ENCODE data around the gene WASF2.
"Not testable (repeated sequence)": the region's sequence is repeated elsewhere in the genome, so short reads cannot be mapped to it uniquely, and the experiment has no call there.

WASF2 gene

DNA sequence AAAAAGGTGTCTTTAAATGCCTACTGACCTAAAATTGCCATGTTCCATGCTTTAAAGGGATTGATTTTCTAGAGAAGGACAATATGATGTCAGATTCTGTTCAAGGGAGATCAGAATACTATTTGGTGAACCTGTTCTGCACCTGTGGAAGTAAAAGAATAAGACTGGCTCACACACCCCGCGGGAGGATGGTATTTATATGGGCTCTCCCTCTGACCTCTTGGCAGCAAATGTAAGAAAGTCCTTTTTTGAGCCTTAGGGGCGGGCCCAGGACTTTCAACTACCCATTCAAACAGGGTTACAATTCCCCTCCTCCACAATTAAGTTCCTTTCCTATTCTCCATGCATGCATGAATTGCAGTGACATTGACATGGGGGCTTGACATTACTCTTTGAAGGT lies 42.1 kb downstream of the WASF2 start:
- DNase-seq: no peak

DNA sequence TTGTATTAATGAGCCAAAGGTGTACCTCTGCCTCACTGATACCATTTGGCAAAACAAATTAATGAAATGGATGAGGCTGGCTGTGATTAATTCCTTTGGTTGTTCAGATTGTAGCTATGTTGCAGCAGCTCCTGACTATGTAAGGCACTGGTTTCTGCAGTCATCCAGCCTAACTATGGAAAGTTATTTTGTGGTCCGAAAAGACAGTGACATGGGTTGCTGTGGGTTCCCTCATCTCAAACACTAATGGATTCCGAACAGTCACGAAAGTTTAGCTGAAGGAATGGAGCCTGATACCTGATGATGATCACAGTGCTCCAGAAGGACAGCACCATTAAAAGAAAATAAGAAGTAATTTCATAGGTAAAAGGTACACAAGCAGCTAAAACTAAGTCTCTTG lies 42.6 kb downstream of the WASF2 start:
- no peak for DNase-seq

GRCh38 chr1:27446496-27447020 lies 43.4 kb downstream of the WASF2 start:
- no peak for DNase-seq

DNA sequence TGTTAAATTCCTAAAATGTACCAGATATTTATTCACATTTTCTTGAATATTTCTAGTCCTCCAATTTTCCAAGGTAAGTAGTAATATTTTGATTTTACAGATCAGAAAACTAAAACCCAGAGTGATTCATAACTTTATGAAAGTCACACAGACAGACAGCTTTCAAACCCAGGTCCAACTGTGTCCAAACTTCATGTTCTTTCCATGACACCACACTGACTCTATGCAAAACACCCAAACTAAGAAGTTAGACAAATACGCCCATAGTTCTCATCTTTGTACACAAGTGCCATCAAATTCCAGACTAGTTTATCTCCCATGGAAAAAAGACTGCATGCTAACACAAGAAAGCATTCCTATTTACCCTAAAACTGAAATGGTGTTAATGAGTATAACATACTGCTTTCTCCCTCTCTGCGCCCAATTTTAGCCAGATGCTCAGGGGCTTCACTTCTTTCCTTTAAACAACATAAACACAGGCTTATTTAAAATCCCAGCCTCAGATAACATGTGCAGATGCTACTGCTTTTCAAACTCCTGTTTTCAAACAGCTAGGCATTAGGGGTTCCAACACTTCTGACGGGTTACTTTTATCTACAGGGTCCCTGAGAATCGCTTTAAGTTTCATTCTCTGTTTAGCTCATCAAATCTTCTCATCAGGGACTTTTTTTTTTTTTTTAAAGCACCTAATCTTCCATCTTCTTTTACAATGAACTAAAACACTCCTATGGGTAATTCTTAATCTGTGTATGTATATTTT lies 44.6 kb downstream of the WASF2 start:
- DNase-seq: no peak

DNA sequence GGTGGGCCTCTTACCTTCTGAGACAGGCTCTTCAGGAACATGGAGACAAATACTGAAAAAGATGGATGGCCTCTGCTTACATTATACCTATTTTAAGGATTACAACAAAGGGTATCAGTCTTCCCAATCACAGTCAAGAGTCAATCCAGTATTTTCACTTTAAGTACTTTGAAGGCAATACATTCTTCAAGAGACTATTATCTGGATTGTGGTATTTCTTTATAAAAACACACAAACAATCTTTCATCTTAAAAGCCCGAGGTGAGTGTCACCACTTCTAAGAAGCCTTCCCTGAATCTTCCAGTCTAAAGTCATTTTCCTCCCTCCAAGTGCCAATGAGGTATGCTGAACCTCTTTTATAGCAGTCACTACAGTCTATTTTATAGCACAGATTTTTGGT lies 45.3 kb downstream of the WASF2 start:
- no peak for DNase-seq

GRCh38 chr1:27439150-27439549 lies 50.8 kb downstream of the WASF2 start:
- DNase-seq: no peak

DNA sequence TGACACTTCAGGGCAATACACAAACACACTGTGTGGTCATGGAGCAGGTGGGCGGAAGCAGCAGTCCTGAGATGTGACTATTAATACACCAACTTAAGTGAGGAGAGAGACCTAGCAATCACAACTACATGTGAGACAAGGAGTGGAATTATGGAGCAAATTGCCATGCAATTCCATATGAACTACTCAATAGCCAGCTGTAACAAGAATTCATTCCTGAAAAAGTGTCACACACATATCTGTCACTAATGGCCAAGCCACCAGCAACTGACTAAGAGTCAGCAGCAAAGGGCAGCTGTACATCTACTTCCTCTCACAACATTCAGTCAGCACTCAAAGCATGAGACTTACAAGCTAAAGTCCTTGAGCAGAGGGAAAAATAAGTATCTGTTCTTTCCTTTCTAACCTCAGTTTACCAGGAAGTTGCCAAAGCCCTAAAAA lies 51.3 kb downstream of the WASF2 start:
- DNase-seq: no peak

GRCh38 chr1:27436204-27437159 lies 53.5 kb downstream of the WASF2 start:
- no peak for DNase-seq

DNA sequence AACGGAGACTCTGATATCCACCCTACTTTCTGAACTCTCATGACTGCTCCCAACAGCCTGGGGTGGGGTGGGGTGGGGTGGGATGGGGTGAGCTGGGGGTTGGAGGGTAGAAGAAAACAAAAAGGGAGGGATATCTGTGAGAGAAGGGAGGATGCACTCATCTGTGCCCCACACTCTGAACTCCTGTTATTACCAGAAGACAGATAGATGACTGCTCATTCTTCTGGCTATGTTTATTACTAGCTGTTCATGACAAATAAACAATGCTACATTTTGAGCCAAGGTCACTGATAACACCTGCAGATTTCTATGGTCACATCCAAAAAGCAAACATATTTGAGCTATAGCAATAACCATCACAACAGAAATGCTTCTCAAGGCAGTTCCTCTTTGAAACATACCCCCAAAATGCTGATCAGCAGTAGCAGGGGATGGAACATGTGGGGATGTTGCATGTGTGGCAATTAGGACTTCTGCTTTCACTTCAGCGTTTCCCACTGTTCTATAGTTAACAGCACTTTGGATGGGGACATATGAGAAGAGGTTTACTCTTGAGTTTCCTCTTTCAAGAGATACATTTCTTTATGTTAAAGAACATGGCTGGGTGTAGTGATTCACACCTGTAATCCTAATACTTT lies 54.3 kb downstream of the WASF2 start:
- no peak for DNase-seq

- no peak for DNase-seq
These were observed 56.3 kb downstream of the WASF2 start for GRCh38 chr1:27433706-27434105.

GRCh38 chr1:27432725-27433124 lies 57.2 kb downstream of the WASF2 start:
- DNase-seq: not testable (repeated sequence)

DNA sequence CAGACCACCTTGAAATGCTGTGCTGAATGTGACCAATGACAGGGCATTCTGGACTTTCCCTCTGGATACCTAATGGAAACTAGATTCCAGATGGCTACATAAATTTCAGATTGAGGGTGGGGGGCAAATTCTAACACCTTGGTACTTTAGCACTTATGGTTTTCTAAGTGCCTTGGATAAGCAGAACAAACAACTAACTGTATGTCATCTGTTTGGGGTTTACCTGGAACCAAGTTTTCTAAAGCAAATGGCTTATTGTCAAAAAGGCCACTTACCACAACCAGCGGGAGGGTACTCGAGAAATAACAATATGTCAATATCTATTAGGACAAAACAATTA lies 58.4 kb downstream of the WASF2 start:
- no peak for DNase-seq

GRCh38 chr1:27430903-27431600 lies 58.9 kb downstream of the WASF2 start:
- no peak for DNase-seq

DNA sequence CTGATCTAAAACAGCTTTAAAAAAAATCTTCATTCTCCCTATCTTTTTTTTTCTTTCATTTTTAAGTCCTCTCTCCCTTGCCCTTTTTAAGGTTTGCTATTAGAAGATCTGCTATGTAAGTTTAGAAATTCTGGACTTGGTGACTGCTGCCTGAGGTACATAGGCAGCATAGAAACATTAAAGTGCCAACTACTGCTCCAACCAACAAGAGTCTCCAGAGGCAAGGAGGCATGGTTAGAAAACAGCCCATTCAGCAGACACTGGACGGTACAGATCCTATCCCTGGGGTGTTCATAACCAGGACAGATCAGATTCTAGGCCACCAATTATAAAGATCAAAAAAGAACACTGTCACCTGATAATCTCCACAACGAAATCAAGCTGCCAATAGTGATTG lies 60.9 kb downstream of the WASF2 start:
- no peak for DNase-seq

DNA sequence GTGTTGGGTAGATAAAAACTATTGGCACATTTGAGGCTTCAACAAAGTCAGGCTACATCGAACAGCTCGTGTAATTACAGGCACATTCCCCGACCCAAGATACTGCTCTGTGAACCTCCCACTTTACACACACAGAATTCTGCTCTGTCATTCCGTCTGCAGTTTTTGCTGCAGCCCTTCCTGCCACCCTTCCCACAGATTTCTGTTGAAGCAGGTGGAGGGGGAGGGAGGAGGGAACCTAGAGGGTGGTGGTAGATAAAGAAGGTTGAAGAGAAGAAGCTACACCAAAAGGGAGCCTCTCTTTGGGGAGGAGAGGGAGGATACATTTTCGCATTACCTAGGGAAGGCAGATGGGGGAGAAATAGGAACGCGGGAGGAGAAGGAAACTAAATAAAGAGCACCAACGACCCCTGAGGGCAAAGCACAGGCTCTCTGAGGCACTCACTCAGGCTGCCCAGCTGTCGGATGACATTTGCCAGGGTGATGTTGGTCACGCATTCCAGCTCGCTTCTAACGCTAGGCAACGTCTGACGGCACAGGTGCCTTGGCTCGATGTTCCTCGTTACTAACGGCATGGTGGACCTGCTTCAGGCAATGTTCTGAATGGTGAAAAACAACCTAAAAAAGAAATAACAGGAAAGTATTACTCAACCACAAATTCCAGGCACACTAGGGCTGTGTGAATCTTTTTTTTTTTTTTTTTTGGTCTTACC lies 61.5 kb downstream of the WASF2 start:
- DNase-seq: no peak

DNA sequence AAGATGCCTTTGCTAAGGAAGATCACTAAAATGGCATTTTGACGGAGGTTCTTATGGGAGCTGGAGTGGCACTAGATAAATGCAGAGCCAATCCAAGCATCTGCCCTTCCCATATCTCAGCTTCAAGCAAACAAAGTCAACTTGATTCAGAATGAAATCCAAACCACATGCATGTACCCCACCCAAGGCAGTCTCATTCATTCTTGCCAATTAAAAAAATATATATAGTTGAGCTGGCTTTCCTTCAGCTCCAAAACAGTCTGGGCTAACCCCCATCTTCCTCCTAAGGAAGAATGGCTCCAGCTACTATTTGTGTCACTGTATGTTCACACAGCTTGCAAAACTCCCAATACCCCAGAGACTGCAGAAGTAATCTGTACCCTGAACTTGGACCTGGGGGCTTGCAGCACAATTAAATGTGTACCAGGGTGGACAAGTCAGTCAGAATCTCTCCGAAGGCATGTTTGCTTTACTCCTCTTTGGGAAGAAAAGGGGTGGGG lies 62.1 kb downstream of the WASF2 start:
- DNase-seq: no peak

DNA sequence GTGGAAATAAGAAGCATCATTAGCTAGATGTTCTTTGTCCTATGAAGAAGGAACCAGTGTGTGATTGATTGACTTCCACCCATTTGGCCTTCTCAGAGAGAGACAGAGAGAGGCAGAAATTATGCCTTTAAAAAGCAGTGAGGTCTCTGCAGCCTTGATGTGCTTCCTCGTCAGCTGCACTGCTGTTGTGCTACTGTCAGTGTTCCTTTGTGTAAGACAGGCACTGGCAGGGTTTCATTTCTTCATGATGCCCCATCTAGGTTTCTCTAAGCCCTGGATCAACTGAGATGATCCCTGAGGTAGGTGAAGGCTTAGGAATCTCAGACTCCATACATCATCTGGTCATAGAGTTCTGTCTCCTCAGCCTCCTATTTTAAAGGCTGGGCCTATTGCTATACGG lies 62.6 kb downstream of the WASF2 start:
- no peak for DNase-seq

DNA sequence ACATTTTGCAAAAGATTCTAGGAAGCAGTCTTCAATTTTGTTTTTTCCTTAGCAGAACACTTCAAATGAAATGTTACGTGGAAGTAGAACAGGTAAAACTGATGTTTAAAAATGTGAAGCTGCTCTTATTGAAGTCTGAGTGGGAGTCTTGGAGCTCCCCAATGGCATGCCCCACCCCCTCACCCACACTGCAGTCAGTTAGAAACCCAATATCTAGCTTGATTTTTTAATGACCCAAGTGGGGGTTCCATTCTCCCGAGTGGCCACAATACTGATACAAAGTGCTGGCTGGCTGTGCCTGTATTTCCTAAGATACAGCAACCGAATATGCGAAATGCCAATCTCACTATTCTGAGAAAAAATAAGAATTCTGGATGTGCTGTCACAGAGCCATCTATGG lies 66.3 kb downstream of the WASF2 start:
- no peak for DNase-seq

GRCh38 chr1:27418326-27419185 lies 71.4 kb downstream of the WASF2 start:
- no peak for DNase-seq

GRCh38 chr1:27417713-27418112 lies 72.3 kb downstream of the WASF2 start:
- DNase-seq: no peak
